ENCODE data around the gene SHC2.
"Not testable (repeated sequence)": the region's sequence is repeated elsewhere in the genome, so short reads cannot be mapped to it uniquely, and the experiment has no call there.

Gene SHC2

GRCh38 chr19:456547-457110 is 4.2 kb downstream of the SHC2 start:
- Mint-ChIP-seq H3K27me3 (peaks cover 8 to 24% of the 10 kb centered on the region in 2 donors), H3K36me3 (ENCODE audit: insufficient read depth) (no peaks in the 10 kb centered on the region), H3K9me3 (no peaks in the 10 kb centered on the region), H3K27ac (no peak overlapping the region), H3K4me1 (ENCODE audit: low read depth in 2 of 2) (peaks cover 0 to 4% of the 10 kb centered on the region in 2 donors), H3K4me3 (no peak overlapping the region)
- ATAC-seq (replicated peaks) = no peak
- no peak for DNase-seq

- peaks cover 0 to 2% of the 10 kb centered on the region in 2 donors for H3K4me1 Mint-ChIP-seq (ENCODE audit: low read depth in 2 of 2)
- no peak overlapping the region for H3K27ac Mint-ChIP-seq
- peaks cover 6 to 20% of the 10 kb centered on the region in 2 donors for H3K27me3 Mint-ChIP-seq
- no peak for DNase-seq
- ATAC-seq (replicated peaks) = no peak
- H3K4me3 Mint-ChIP-seq = no peak overlapping the region
- no peaks in the 10 kb centered on the region for H3K36me3 Mint-ChIP-seq (ENCODE audit: insufficient read depth)
- no peaks in the 10 kb centered on the region for H3K9me3 Mint-ChIP-seq
Observed at GRCh38 chr19:455851-456546, 4.8 kb downstream of the SHC2 start.

- Mint-ChIP-seq H3K9me3 (peaks cover 0 to 4% of the 10 kb centered on the region in 2 donors), H3K27me3 (peaks cover 6 to 20% of the 10 kb centered on the region in 2 donors), H3K4me3 (no peak overlapping the region), H3K36me3 (ENCODE audit: insufficient read depth) (no peaks in the 10 kb centered on the region), H3K4me1 (ENCODE audit: low read depth in 2 of 2) (peaks cover 0 to 2% of the 10 kb centered on the region in 2 donors), H3K27ac (no peak overlapping the region)
- ATAC-seq (replicated peaks) (no peak), DNase-seq (no peak)
Observed at GRCh38 chr19:455031-455705, 5.7 kb downstream of the SHC2 start.

GRCh38 chr19:453606-454005 is 7.2 kb downstream of the SHC2 start:
- H3K4me3 Mint-ChIP-seq = no peak overlapping the region
- peaks cover 6 to 20% of the 10 kb centered on the region in 2 donors for H3K27me3 Mint-ChIP-seq
- DNase-seq (no peak), ATAC-seq (replicated peaks) (no peak)
- no peaks in the 10 kb centered on the region for H3K36me3 Mint-ChIP-seq (ENCODE audit: insufficient read depth)
- peaks cover 0 to 2% of the 10 kb centered on the region in 2 donors for H3K4me1 Mint-ChIP-seq (ENCODE audit: low read depth in 2 of 2)
- no peak overlapping the region for H3K27ac Mint-ChIP-seq
- peaks cover 0 to 4% of the 10 kb centered on the region in 2 donors for H3K9me3 Mint-ChIP-seq

GRCh38 chr19:452829-453228 is 8.0 kb downstream of the SHC2 start:
- no peak overlapping the region for H3K27ac Mint-ChIP-seq
- no peak overlapping the region for H3K4me3 Mint-ChIP-seq
- H3K36me3 Mint-ChIP-seq (ENCODE audit: insufficient read depth) = no peaks in the 10 kb centered on the region
- H3K4me1 Mint-ChIP-seq (ENCODE audit: low read depth in 2 of 2) = peaks cover 0 to 2% of the 10 kb centered on the region in 2 donors
- H3K9me3 Mint-ChIP-seq = peaks cover 0 to 4% of the 10 kb centered on the region in 2 donors
- DNase-seq (no peak), ATAC-seq (replicated peaks) (no peak)
- H3K27me3 Mint-ChIP-seq = peaks cover 6 to 19% of the 10 kb centered on the region in 2 donors

- not testable (repeated sequence) for H3K9me3 Mint-ChIP-seq; H3K4me1 Mint-ChIP-seq (ENCODE audit: low read depth in 2 of 2); H3K27me3 Mint-ChIP-seq; H3K27ac Mint-ChIP-seq; H3K36me3 Mint-ChIP-seq (ENCODE audit: insufficient read depth); ATAC-seq (replicated peaks); H3K4me3 Mint-ChIP-seq; DNase-seq
Observed at GRCh38 chr19:450912-451481, 9.8 kb downstream of the SHC2 start.

- H3K4me1 Mint-ChIP-seq (ENCODE audit: low read depth in 2 of 2) = no peaks in the 10 kb centered on the region
- DNase-seq (no peak), ATAC-seq (replicated peaks) (no peak)
- H3K4me3 Mint-ChIP-seq = no peak overlapping the region
- no peak overlapping the region for H3K27ac Mint-ChIP-seq
- H3K9me3 Mint-ChIP-seq = peaks cover 0 to 4% of the 10 kb centered on the region in 2 donors
- H3K36me3 Mint-ChIP-seq (ENCODE audit: insufficient read depth) = no peaks in the 10 kb centered on the region
- no peaks in the 10 kb centered on the region for H3K27me3 Mint-ChIP-seq
Observed at GRCh38 chr19:449916-450315, 10.9 kb downstream of the SHC2 start.

- H3K27ac Mint-ChIP-seq = no peak overlapping the region
- H3K4me1 Mint-ChIP-seq (ENCODE audit: low read depth in 2 of 2) = no peaks in the 10 kb centered on the region
- ATAC-seq (replicated peaks) (no peak), DNase-seq (no peak)
- peaks cover 0 to 4% of the 10 kb centered on the region in 2 donors for H3K9me3 Mint-ChIP-seq
- no peak overlapping the region for H3K4me3 Mint-ChIP-seq
- no peaks in the 10 kb centered on the region for H3K36me3 Mint-ChIP-seq (ENCODE audit: insufficient read depth)
- H3K27me3 Mint-ChIP-seq = no peaks in the 10 kb centered on the region
Observed at GRCh38 chr19:447816-448560, 12.8 kb downstream of the SHC2 start.

- H3K27me3 Mint-ChIP-seq = peaks cover 0 to 3% of the 10 kb centered on the region in 2 donors
- H3K36me3 Mint-ChIP-seq (ENCODE audit: insufficient read depth) = no peaks in the 10 kb centered on the region
- no peak overlapping the region for H3K4me3 Mint-ChIP-seq
- no peak overlapping the region for H3K27ac Mint-ChIP-seq
- no peak for DNase-seq
- peaks cover 3 to 4% of the 10 kb centered on the region in 2 donors for H3K9me3 Mint-ChIP-seq
- ATAC-seq (replicated peaks) = no peak
- H3K4me1 Mint-ChIP-seq (ENCODE audit: low read depth in 2 of 2) = no peaks in the 10 kb centered on the region
Observed at GRCh38 chr19:447064-447426, 13.8 kb downstream of the SHC2 start.

- no peak for ATAC-seq (replicated peaks)
- no peak overlapping the region for H3K27ac Mint-ChIP-seq
- H3K27me3 Mint-ChIP-seq = peaks cover 0 to 26% of the 10 kb centered on the region in 2 donors
- peaks cover 0 to 8% of the 10 kb centered on the region in 2 donors for H3K9me3 Mint-ChIP-seq
- no peaks in the 10 kb centered on the region for H3K4me1 Mint-ChIP-seq (ENCODE audit: low read depth in 2 of 2)
- no peaks in the 10 kb centered on the region for H3K36me3 Mint-ChIP-seq (ENCODE audit: insufficient read depth)
- no peak for DNase-seq
- H3K4me3 Mint-ChIP-seq = no peak overlapping the region
Observed at GRCh38 chr19:444677-445210, 16.1 kb downstream of the SHC2 start.

GRCh38 chr19:443005-443404 is 17.8 kb downstream of the SHC2 start:
- no peak overlapping the region for H3K27ac Mint-ChIP-seq
- H3K27me3 Mint-ChIP-seq = peaks cover 1 to 34% of the 10 kb centered on the region in 2 donors
- no peaks in the 10 kb centered on the region for H3K4me1 Mint-ChIP-seq (ENCODE audit: low read depth in 2 of 2)
- DNase-seq = no peak
- H3K36me3 Mint-ChIP-seq (ENCODE audit: insufficient read depth) = no peaks in the 10 kb centered on the region
- ATAC-seq (replicated peaks) = no peak
- H3K4me3 Mint-ChIP-seq = no peak overlapping the region
- H3K9me3 Mint-ChIP-seq = peaks cover 0 to 8% of the 10 kb centered on the region in 2 donors

GRCh38 chr19:442085-442484 is 18.7 kb downstream of the SHC2 start:
- no peak overlapping the region for H3K4me3 Mint-ChIP-seq
- peaks cover 0 to 8% of the 10 kb centered on the region in 2 donors for H3K9me3 Mint-ChIP-seq
- no peaks in the 10 kb centered on the region for H3K4me1 Mint-ChIP-seq (ENCODE audit: low read depth in 2 of 2)
- no peak overlapping the region for H3K27ac Mint-ChIP-seq
- peaks cover 10 to 43% of the 10 kb centered on the region in 2 donors for H3K27me3 Mint-ChIP-seq
- ATAC-seq (replicated peaks) (no peak), DNase-seq (no peak)
- no peaks in the 10 kb centered on the region for H3K36me3 Mint-ChIP-seq (ENCODE audit: insufficient read depth)

Measured in effector memory CD8-positive, alpha-beta T cell (primary cell).